ENCODE measurements around the gene NEBL.

The NEBL gene

GRCh38 chr10:20776384-20777118 lies 120.6 kb downstream of the NEBL start:
- DNase-seq, result no peak

- DNase-seq, result no peak
These were observed 126.1 kb downstream of the NEBL start for GRCh38 chr10:20771051-20771450.

DNA sequence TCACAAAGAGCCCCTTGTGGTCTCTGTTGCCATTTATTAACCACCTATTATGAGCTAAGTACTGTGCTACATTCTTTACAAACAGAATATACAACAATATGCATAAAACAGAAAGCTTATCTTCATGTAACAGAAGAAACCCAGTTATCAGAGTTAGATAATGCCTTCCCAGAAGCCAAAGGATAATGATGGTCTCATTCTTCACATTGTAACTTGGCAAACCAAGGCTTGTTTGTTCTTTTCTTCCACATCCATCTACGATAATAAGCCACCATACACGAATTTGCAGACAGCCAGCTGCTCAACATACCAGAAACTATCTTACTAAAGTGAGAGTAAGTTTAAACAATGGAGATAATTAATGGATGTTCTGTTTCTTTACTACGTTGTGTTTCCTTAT lies 127.6 kb downstream of the NEBL start:
- DNase-seq, result no peak

- DNase-seq, result no peak
These were observed 128.3 kb downstream of the NEBL start for GRCh38 chr10:20768843-20769242.

DNA sequence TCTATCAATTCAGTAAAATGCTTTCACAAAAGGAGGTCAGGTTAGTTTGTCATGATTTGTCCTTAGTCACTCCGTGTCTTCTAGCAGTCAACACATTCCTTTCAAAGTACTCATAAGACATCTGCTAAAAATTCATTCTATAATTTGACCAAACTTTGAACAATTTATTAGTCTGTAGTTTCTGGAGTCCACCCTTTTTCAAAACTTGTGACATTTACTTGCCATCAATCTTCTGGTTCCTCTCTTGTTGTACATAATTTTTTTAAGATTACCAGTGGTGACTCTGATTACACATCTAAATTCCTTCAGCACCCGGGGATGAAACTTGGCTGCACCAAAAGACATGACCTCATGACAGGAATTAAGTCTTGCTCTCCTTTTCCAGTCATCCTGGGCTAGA lies 130.1 kb downstream of the NEBL start:
- no peak for DNase-seq

DNA sequence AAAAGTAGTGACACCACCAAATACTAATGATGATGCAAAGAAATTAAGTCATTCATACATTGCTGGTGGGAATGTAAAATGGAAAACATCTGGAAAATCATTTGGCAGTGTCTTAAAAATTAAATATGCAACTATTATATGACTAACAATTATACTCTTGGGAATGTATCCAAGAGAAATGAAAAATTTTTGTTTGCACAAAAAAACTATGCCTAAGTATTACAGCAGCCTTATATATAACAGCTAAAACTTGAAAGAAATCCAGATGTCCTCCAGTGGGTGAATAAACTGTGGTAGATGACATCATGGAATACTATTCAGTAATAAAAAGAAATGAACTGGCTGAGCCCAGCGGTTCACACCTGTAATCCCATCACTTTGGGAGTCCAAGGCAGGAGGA lies 132.0 kb downstream of the NEBL start:
- no peak for DNase-seq

GRCh38 chr10:20760460-20760859 lies 136.7 kb downstream of the NEBL start:
- no peak for DNase-seq

DNA sequence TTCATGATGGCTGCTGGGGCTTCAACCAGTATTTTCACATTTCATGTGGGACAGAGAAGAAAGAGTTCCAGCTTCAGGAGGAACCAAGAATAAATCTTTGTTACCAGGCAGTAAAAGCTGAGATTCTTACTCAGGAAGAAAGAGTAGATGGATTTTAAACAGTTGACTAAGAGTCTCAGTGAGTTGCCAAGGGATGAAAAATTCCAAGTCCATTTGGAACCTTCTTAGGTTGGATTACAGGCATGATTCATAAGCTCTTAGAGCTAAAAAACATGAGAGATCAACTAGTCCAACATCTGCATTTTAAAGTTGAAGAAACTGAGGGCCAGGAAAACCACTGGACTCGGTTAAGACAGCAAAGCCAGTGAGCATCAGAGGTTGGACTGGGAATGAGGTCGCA lies 148.6 kb downstream of the NEBL start:
- no peak for DNase-seq

DNA sequence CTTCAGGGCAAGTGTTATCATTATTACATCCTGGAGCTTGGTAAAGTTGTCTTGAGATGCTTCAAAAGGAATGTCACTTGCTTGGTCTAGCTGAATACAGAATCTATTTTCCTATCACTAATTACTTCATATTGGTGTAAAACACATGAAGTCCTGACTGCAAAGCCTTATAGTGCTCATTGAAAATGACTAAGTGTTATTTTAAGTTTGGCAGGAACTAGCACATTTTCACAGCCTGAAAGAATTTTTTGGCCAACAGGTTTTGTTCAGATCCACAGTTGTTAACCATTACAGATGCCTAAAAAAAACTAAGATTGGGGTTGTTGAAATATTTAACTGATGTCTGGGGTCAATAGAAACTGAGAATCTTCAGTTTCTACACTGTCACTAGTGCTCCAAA lies 149.3 kb downstream of the NEBL start:
- DNase-seq, result no peak

GRCh38 chr10:20746856-20747255 lies 150.3 kb downstream of the NEBL start:
- no peak for DNase-seq

DNA sequence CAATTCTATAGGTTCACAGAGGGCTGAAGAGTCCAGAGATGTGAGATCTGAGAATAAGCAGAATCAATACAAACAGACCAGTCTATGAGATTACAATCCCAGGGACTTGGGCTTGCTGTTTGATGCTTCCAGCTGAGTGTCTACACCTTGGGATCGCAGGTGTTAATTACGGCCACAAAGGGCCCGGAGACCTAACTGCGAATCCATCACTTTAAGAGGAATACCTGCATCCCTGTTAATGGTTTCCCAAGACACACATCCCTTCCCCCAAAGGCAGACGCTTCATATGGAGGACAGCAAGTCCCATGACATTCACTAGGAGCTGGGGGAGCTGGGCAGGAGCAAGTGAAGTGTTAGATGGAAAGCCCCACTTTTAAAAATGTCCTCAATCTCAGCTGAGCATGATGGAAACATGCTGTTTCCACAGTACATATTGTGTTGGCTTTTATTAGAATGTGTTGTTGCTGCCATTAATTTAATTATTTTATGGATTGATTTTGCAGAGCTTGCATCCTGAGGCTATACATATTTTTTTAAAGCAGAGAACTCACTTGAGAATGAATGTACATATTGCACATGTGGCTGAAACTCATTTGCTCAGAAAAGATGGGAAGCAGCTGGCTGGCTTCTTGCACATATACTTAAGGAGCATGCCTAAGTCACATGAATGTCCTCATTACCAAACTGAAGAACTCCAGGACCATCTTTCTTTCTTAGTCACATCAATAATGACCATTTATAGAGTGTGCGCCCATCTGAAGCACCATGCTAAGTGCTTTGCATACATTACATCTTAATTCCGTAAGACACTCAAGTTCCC lies 151.3 kb downstream of the NEBL start:
- no peak for DNase-seq

GRCh38 chr10:20744821-20745220 lies 152.3 kb downstream of the NEBL start:
- no peak for DNase-seq

DNA sequence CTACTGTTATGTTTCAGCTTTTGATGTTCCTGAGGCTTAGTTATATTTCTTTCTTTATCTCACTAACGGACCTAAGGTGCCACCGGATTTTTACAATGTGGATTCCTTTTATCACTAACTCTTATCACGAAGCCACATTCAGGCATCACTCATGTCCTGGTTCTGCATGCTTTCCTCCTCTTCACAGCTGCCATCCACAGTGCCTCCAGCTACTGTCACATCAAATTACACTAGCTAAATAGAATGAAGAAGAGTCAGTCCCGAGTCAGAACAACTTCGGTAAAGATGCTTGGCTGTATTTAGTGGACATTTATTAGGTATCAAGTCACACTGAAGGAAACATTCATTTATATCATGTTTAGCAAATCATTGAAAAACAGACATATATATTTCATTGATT lies 153.2 kb downstream of the NEBL start:
- DNase-seq, result no peak

- no peak for DNase-seq
These were observed 154.2 kb downstream of the NEBL start for GRCh38 chr10:20742737-20743541.

DNA sequence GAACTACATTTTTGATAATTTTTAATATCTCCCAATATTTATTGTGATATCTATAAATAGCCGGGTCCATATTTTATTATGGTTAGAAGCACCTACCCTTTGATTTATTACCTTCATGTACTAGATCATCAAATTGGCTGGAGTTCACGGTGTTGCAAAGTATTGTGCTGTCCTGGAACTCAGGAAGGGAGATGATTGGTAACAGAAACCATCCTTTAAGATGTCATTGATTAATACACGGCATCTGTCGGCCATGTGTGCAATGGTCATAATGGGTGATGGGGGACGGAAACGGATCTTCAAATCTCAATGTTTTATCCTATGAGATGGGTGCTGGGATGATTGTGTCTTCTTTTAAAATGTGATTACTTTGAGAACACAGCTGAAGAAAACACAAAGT lies 157.0 kb downstream of the NEBL start:
- DNase-seq, result no peak

- DNase-seq, result no peak
These were observed 160.0 kb downstream of the NEBL start for GRCh38 chr10:20737107-20737506.
